Sigmoid colon (tissue), 7 donors: ENCODE data around the gene ZIC1. TPM values are rescaled to one million over a fixed set of nuclear protein-coding genes. Genes with fewer than 3 reads are reported as not detected.

Source experiments
- DNase-seq: peaks from one replicate; pipeline ENCODE4 v3.0.0-alpha.2; 2019
- H3K27ac ChIP-seq, 4 donors: fragments of 200-600 bp; sonication (generic); one replicate each; pipeline ENCODE4 v1.5.1; 2016 to 2019; ENCODE audit warnings: mild to moderate bottlenecking in 1 of 4
- H3K27me3 ChIP-seq, 3 donors: fragments of 200-600 bp; sonication (generic); one replicate each; pipeline ENCODE4 v1.5.1; 2019; ENCODE audit warnings: mild to moderate bottlenecking in 1 of 3
- H3K36me3 ChIP-seq, 4 donors: fragments of 200-600 bp; sonication (generic); one replicate each; pipeline ENCODE4 v1.5.1; 2016 to 2019
- H3K4me1 ChIP-seq, 4 donors: fragments of 200-600 bp; sonication (generic); one replicate each; pipeline ENCODE4 v1.5.1; 2017 to 2019
- H3K4me3 ChIP-seq, 4 donors: fragments of 200-600 bp; sonication (generic); one replicate each; pipeline ENCODE4 v1.5.1; 2017 to 2019; ENCODE audit warnings: mild to moderate bottlenecking in 2 of 4, moderate library complexity in 1 of 4
- H3K9me3 ChIP-seq, 4 donors: fragments of 200-600 bp in 3 of 4; sonication (generic) in 3 of 4; one replicate each; pipeline versions ENCODE4 v1.5.1 to v1.6.1; 2013 to 2019
- CTCF ChIP-seq, 4 experiments: fragments of 450-650 bp in 3 of 4; fragments of 200-600 bp in 1 of 4; IDR thresholded peaks; one replicate each; pipeline ENCODE4 v1.5.1; 2016 to 2019; ENCODE audit warnings: antibody characterized with exemption in 4 of 4, mild to moderate bottlenecking in 3 of 4, moderate library complexity in 2 of 4
- EP300 ChIP-seq, 4 donors: sonication (generic); formaldehyde crosslinking; IDR thresholded peaks; one replicate each; pipeline ENCODE4 v1.6.1; 2017; ENCODE audit warnings: antibody characterized with exemption in 4 of 4
- POLR2A ChIP-seq, 2 donors: fragments of 450-650 bp; IDR thresholded peaks; one replicate each; pipeline ENCODE4 v1.6.1; 2016; ENCODE audit warnings: antibody characterized with exemption in 2 of 2, mild to moderate bottlenecking in 2 of 2, moderate library complexity in 2 of 2
- POLR2AphosphoS5 ChIP-seq, 4 donors: sonication (generic); formaldehyde crosslinking; IDR thresholded peaks; one replicate each; pipeline ENCODE4 v1.6.1; 2017; ENCODE audit warnings: antibody characterized with exemption in 4 of 4
- WGBS, 2 donors: extraction: QIAGEN DNeasy Blood & Tissue Kit; methylation state at CpG; one replicate each; pipeline ENCODE4 v1.1.7; 2013; 5-methylcytosine and 5-hydroxymethylcytosine counted together
- intact Hi-C: fragments of 100-400 bp; cut with DNase I; formaldehyde crosslinking; loops from one replicate; pipeline ENCODE4 v1.15.1; 2023
- polyA plus RNA-seq, 3 donors: library from polyadenylated mRNA; stranded (reverse); fragments of 200-250 nt; gene quantifications; one replicate each; pipeline ENCODE4 v1.2.3, GENCODE V29; 2013
- total RNA-seq, 4 donors: library from RNA; depleted of rRNA; stranded (reverse); fragments of >200 nt; gene quantifications; one replicate each; pipeline ENCODE4 v1.1.0, GENCODE V29; 2016
- donor health status: healthy with polysubstance abuse.
- donor health status: Bipolar disorder and iron deficiency.
- donor health status: healthy.

The ZIC1 gene
- total and polyA plus RNA-seq, 7 donors: not detected

GRCh38 chr3:147390589-147391569 is 18.3 kb upstream of the ZIC1 start:
- TF ChIP-seq EP300 (IDR thresholded peaks at IDR 0.05) (no peak), CTCF (IDR thresholded peaks at IDR 0.05) (no peak), POLR2AphosphoS5 (IDR thresholded peaks at IDR 0.05) (no peak), POLR2A (IDR thresholded peaks at IDR 0.05) (no peak)
- no peak for DNase-seq
- peaks cover 0 to 59% (median 41%) of the 10 kb centered on the region in 4 donors for H3K4me1 ChIP-seq
- H3K36me3 ChIP-seq: no peaks in the 10 kb centered on the region
- intact Hi-C loops: no loop called here
- WGBS, 2 donors: 12 to 37% methylated on average over 77 of the region's 77 CpGs
- no peak overlapping the region for H3K27ac ChIP-seq
- H3K9me3 ChIP-seq: peaks cover 0 to 11% (median 0%) of the 10 kb centered on the region in 4 donors
- H3K4me3 ChIP-seq: no peak overlapping the region
- H3K27me3 ChIP-seq: peaks cover 93 to 100% (median 99%) of the 10 kb centered on the region in 3 donors

GRCh38 chr3:147391781-147392624 is 17.2 kb upstream of the ZIC1 start:
- peaks cover 0 to 70% (median 51%) of the 10 kb centered on the region in 4 donors for H3K4me1 ChIP-seq
- WGBS, 2 donors: 5 to 13% methylated on average over 51 of the region's 51 CpGs
- H3K4me3 ChIP-seq: peak overlapping the region in 3 of 4 donors; percentile 3 to 30 (median 25)
- no peak overlapping the region for H3K27ac ChIP-seq
- peak; percentile 56 for DNase-seq
- TF ChIP-seq CTCF (IDR thresholded peaks at IDR 0.05) (no peak), EP300 (IDR thresholded peaks at IDR 0.05) (no peak), POLR2A (IDR thresholded peaks at IDR 0.05) (no peak), POLR2AphosphoS5 (IDR thresholded peaks at IDR 0.05) (no peak)
- H3K27me3 ChIP-seq: peaks cover 94 to 100% (median 100%) of the 10 kb centered on the region in 3 donors
- intact Hi-C loops: no loop called here
- peaks cover 0 to 11% (median 0%) of the 10 kb centered on the region in 4 donors for H3K9me3 ChIP-seq
- no peaks in the 10 kb centered on the region for H3K36me3 ChIP-seq

GRCh38 chr3:147392625-147392946 is 16.6 kb upstream of the ZIC1 start:
- 6 to 20% methylated on average over 15 of the region's 15 CpGs for WGBS, 2 donors
- Histone ChIP-seq H3K36me3 (no peaks in the 10 kb centered on the region), H3K4me1 (peaks cover 0 to 76% (median 54%) of the 10 kb centered on the region in 4 donors), H3K27me3 (peaks cover 97 to 100% (median 100%) of the 10 kb centered on the region in 3 donors), H3K27ac (no peak overlapping the region), H3K9me3 (peaks cover 0 to 11% (median 0%) of the 10 kb centered on the region in 4 donors), H3K4me3 (peak overlapping the region in 2 of 4 donors; percentile 25 to 30)
- intact Hi-C loops: no loop called here
- no peak for DNase-seq
- TF ChIP-seq POLR2AphosphoS5 (IDR thresholded peaks at IDR 0.05) (no peak), POLR2A (IDR thresholded peaks at IDR 0.05) (no peak), CTCF (IDR thresholded peaks at IDR 0.05) (no peak), EP300 (IDR thresholded peaks at IDR 0.05) (no peak)

- peaks cover 0 to 77% (median 61%) of the 10 kb centered on the region in 4 donors for H3K4me1 ChIP-seq
- WGBS, 2 donors: 9 to 32% methylated on average over 54 of the region's 54 CpGs
- DNase-seq: peak; percentile 62
- no peaks in the 10 kb centered on the region for H3K36me3 ChIP-seq
- peak overlapping the region; percentile 6 to 39 (median 24) for H3K4me3 ChIP-seq
- intact Hi-C loops: no loop called here
- no peak for TF ChIP-seq EP300 (IDR thresholded peaks at IDR 0.05)
- TF ChIP-seq POLR2AphosphoS5 (IDR thresholded peaks at IDR 0.05): no peak
- no peak for TF ChIP-seq POLR2A (IDR thresholded peaks at IDR 0.05)
- no peak for TF ChIP-seq CTCF (IDR thresholded peaks at IDR 0.05)
- peaks cover 0 to 11% (median 0%) of the 10 kb centered on the region in 4 donors for H3K9me3 ChIP-seq
- H3K27me3 ChIP-seq: peaks cover 96 to 100% (median 100%) of the 10 kb centered on the region in 3 donors
- H3K27ac ChIP-seq: no peak overlapping the region
Observed at GRCh38 chr3:147393261-147393942, 15.8 kb upstream of the ZIC1 start.
